ENCODE results near the gene FANCC. TPM values are rescaled to one million over a fixed set of nuclear protein-coding genes. Genes with fewer than 3 reads are reported as not detected.

The FANCC gene
- total and polyA plus RNA-seq, 2 of the 13 experiments (the other 11 are each of a cell fraction or from before 2014, with no cell fraction given) = 7.4 to 8.6 TPM

DNA sequence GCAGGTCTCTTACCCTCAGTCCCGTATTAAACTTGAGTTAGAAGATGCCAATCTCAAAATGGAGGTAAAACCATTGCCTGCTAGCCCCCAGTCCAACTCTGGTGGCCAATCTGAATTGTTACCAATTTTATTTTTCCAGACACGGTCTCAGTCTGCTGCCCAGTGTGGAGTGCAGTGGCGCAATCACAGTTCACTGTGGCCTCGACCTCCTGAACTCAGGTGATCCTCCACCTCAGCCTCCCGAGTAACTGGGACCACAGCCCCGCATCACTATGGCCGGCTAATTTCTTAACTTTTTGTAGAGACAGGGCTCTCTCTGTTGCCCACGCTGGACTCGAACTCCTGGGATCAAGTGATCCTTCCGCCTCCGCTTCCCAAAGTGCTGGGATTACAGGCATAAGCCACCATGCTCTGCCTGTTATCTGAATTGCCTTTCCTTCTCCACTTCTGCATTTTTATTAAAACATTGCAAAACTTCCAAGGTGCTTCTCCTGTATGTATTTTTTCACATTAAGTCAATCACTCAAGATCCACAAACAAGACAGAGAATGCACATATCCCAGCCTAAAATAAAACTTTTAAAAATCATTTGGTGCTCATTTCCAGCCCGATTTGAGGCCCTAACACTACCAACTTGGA, 2.3 kb downstream of the FANCC start (continued):
- TF ChIP-seq, protein P1, sequence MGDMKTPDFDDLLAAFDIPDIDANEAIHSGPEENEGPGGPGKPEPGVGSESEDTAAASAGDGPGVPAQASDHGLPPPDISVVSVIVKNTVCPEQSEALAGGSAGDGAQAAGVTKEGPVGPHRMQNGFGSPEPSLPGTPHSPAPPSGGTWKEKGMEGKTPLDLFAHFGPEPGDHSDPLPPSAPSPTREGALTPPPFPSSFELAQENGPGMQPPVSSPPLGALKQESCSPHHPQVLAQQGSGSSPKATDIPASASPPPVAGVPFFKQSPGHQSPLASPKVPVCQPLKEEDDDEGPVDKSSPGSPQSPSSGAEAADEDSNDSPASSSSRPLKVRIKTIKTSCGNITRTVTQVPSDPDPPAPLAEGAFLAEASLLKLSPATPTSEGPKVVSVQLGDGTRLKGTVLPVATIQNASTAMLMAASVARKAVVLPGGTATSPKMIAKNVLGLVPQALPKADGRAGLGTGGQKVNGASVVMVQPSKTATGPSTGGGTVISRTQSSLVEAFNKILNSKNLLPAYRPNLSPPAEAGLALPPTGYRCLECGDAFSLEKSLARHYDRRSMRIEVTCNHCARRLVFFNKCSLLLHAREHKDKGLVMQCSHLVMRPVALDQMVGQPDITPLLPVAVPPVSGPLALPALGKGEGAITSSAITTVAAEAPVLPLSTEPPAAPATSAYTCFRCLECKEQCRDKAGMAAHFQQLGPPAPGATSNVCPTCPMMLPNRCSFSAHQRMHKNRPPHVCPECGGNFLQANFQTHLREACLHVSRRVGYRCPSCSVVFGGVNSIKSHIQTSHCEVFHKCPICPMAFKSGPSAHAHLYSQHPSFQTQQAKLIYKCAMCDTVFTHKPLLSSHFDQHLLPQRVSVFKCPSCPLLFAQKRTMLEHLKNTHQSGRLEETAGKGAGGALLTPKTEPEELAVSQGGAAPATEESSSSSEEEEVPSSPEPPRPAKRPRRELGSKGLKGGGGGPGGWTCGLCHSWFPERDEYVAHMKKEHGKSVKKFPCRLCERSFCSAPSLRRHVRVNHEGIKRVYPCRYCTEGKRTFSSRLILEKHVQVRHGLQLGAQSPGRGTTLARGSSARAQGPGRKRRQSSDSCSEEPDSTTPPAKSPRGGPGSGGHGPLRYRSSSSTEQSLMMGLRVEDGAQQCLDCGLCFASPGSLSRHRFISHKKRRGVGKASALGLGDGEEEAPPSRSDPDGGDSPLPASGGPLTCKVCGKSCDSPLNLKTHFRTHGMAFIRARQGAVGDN (CRISPR knock-in tag; IDR thresholded peaks at IDR 0.05) = peak; percentile 34
- TF ChIP-seq, protein P2, sequence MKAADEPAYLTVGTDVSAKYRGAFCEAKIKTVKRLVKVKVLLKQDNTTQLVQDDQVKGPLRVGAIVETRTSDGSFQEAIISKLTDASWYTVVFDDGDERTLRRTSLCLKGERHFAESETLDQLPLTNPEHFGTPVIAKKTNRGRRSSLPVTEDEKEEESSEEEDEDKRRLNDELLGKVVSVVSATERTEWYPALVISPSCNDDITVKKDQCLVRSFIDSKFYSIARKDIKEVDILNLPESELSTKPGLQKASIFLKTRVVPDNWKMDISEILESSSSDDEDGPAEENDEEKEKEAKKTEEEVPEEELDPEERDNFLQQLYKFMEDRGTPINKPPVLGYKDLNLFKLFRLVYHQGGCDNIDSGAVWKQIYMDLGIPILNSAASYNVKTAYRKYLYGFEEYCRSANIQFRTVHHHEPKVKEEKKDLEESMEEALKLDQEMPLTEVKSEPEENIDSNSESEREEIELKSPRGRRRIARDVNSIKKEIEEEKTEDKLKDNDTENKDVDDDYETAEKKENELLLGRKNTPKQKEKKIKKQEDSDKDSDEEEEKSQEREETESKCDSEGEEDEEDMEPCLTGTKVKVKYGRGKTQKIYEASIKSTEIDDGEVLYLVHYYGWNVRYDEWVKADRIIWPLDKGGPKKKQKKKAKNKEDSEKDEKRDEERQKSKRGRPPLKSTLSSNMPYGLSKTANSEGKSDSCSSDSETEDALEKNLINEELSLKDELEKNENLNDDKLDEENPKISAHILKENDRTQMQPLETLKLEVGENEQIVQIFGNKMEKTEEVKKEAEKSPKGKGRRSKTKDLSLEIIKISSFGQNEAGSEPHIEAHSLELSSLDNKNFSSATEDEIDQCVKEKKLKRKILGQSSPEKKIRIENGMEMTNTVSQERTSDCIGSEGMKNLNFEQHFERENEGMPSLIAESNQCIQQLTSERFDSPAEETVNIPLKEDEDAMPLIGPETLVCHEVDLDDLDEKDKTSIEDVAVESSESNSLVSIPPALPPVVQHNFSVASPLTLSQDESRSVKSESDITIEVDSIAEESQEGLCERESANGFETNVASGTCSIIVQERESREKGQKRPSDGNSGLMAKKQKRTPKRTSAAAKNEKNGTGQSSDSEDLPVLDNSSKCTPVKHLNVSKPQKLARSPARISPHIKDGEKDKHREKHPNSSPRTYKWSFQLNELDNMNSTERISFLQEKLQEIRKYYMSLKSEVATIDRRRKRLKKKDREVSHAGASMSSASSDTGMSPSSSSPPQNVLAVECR (CRISPR knock-in tag; IDR thresholded peaks at IDR 0.05; ENCODE audit: borderline replicate concordance) = no peak; the same call in 1 of the 2 replicates
- no peak for TF ChIP-seq ZBTB42 (CRISPR knock-in tag; IDR thresholded peaks at IDR 0.05)
- TF ChIP-seq ZNF652 (CRISPR knock-in tag; IDR thresholded peaks at IDR 0.05; ENCODE audit: borderline replicate concordance, low read depth) = no peak
- no peak for TF ChIP-seq SOX13 (IDR thresholded peaks at IDR 0.05)
- TF ChIP-seq SOX13 (CRISPR knock-in tag; conservative IDR thresholded peaks at IDR 0.05 in 1 of 2, IDR thresholded peaks at IDR 0.05 in 1 of 2) = peak in 1 of 2 experiments; percentile 36; a peak in 1 of 4 replicates
- TF ChIP-seq CC2D1A (CRISPR knock-in tag; IDR thresholded peaks at IDR 0.05) = no peak
- no peak for TF ChIP-seq ZBTB20 (CRISPR knock-in tag; IDR thresholded peaks at IDR 0.05; ENCODE audit: borderline replicate concordance, low read depth)
- TF ChIP-seq ZNF121 (CRISPR knock-in tag; IDR thresholded peaks at IDR 0.05) = peak; percentile 36; the same call in 1 of the 2 replicates
- peak; percentile 90 for TF ChIP-seq CEBPG (CRISPR knock-in tag; IDR thresholded peaks at IDR 0.05)
- no peak for TF ChIP-seq TGIF2 (CRISPR knock-in tag; IDR thresholded peaks at IDR 0.05)
- TF ChIP-seq ZNF781 (CRISPR knock-in tag; IDR thresholded peaks at IDR 0.05; ENCODE audit: borderline replicate concordance, not compliant biosample characterization) = no peak
- 0 out of 2 replicates have a peak, but pooled peaks have one; percentile 28 for TF ChIP-seq KDM2A (CRISPR knock-in tag; IDR thresholded peaks at IDR 0.05; ENCODE audit: borderline replicate concordance, low read depth)
- TF ChIP-seq ZNF30 (CRISPR knock-in tag; IDR thresholded peaks at IDR 0.05) = no peak
- no peak for TF ChIP-seq ZNF333 (CRISPR knock-in tag; IDR thresholded peaks at IDR 0.05; ENCODE audit: borderline replicate concordance)
- no peak for TF ChIP-seq ZNF839 (CRISPR knock-in tag; IDR thresholded peaks at IDR 0.05; ENCODE audit: borderline replicate concordance)
- peak; percentile 26; the same call in 1 of the 2 replicates for TF ChIP-seq HDAC2 (CRISPR knock-in tag; IDR thresholded peaks at IDR 0.05)
- no peak for TF ChIP-seq ZNF451 (CRISPR knock-in tag; IDR thresholded peaks at IDR 0.05)
- TF ChIP-seq, protein P3, sequence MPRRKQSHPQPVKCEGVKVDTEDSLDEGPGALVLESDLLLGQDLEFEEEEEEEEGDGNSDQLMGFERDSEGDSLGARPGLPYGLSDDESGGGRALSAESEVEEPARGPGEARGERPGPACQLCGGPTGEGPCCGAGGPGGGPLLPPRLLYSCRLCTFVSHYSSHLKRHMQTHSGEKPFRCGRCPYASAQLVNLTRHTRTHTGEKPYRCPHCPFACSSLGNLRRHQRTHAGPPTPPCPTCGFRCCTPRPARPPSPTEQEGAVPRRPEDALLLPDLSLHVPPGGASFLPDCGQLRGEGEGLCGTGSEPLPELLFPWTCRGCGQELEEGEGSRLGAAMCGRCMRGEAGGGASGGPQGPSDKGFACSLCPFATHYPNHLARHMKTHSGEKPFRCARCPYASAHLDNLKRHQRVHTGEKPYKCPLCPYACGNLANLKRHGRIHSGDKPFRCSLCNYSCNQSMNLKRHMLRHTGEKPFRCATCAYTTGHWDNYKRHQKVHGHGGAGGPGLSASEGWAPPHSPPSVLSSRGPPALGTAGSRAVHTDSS (CRISPR knock-in tag; conservative IDR thresholded peaks at IDR 0.05) = no peak
- 0 out of 2 replicates have a peak, but pooled peaks have one; percentile 17 for TF ChIP-seq FOXA3 (CRISPR knock-in tag; IDR thresholded peaks at IDR 0.05)
- peak; percentile 68 for TF ChIP-seq NR2F6 (IDR thresholded peaks at IDR 0.05)
- TF ChIP-seq NR2F6 (CRISPR knock-in tag; IDR thresholded peaks at IDR 0.05) = peak; percentile 90
